Neural cell (in vitro differentiated cells): ENCODE data around the gene LRP2.

Experiments
- CTCF ChIP-seq: fragments of 450-650 bp; IDR thresholded peaks from 2 replicates; pipeline ENCODE4 v1.5.1; 2014; ENCODE audit warnings: antibody characterized with exemption, mild to moderate bottlenecking, moderate library complexity; ENCODE audit not compliant: poor library complexity, severe bottlenecking
- EP300 ChIP-seq: fragments of 450-650 bp; conservative IDR thresholded peaks from 2 replicates; pipeline ENCODE4 v1.6.1; 2014; ENCODE audit warnings: antibody characterized with exemption, mild to moderate bottlenecking, moderate library complexity; ENCODE audit not compliant: poor library complexity, severe bottlenecking
- EZH2 ChIP-seq: fragments of 200-600, 300-800 bp; shearing (Covaris generic), sonication (generic); IDR thresholded peaks from 2 replicates; pipeline ENCODE4 v1.6.1; 2014; ENCODE audit warnings: antibody characterized with exemption, low read length, borderline replicate concordance, mild to moderate bottlenecking; ENCODE audit not compliant: insufficient read depth, poor library complexity, severe bottlenecking
- POLR2AphosphoS5 ChIP-seq: IDR thresholded peaks from 2 replicates; pipeline ENCODE4 v1.6.1; 2012
- REST ChIP-seq: IDR thresholded peaks from 2 replicates; pipeline ENCODE4 v1.6.1; 2012; ENCODE audit warnings: borderline replicate concordance
- TAF1 ChIP-seq: IDR thresholded peaks from 2 replicates; pipeline ENCODE4 v1.6.1; 2012; ENCODE audit warnings: low read depth

- no peak for TF ChIP-seq CTCF
- no peak for TF ChIP-seq EZH2
- no peak for TF ChIP-seq EP300
- no peak for TF ChIP-seq TAF1
- no peak for TF ChIP-seq REST
- no peak for TF ChIP-seq POLR2AphosphoS5
These were observed 196.5 kb downstream of the LRP2 start for GRCh38 chr2:169165791-169166190.
